HL-60 (cell line): ENCODE measurements around the gene TMEM182.

ENCODE experiments used
- DNase-seq, 2 experiments: peaks; one replicate each; pipeline ENCODE4 v3.0.0-alpha.2; 2010 to 2020; ENCODE audit warnings: low read depth in 1 of 2, low spot score in 1 of 2
- H3K27ac ChIP-seq: fragments of 250-450 bp; sonication (Bioruptor Pico); replicated peaks from 2 replicates; pipeline ENCODE4 v1.5.1; 2020; ENCODE audit warnings: mild to moderate bottlenecking, moderate library complexity
- H3K27me3 ChIP-seq: fragments of 250-450 bp; sonication (Bioruptor Pico); 2 replicates; pipeline ENCODE4 v1.5.1; 2021; ENCODE audit warnings: mild to moderate bottlenecking, moderate library complexity; ENCODE audit not compliant: insufficient read depth, poor library complexity, severe bottlenecking
- H3K4me3 ChIP-seq: replicated peaks from 2 replicates; pipeline ENCODE4 v1.5.1; 2011; ENCODE audit warnings: mild to moderate bottlenecking, control low read depth, low read length; ENCODE audit not compliant: insufficient read depth
- CTCF ChIP-seq: IDR thresholded peaks from one replicate; pipeline ENCODE4 v1.5.1; 2011; ENCODE audit warnings: low read length, control low read depth, inconsistent platforms; ENCODE audit not compliant: insufficient read depth
- GABPA ChIP-seq: IDR thresholded peaks from 2 replicates; pipeline ENCODE4 v1.6.1; 2012; ENCODE audit warnings: low read depth
- POLR2AphosphoS5 ChIP-seq: IDR thresholded peaks from 2 replicates; pipeline ENCODE4 v1.6.1; 2012; ENCODE audit warnings: low read depth
- REST ChIP-seq: IDR thresholded peaks from 2 replicates; pipeline ENCODE4 v1.6.1; 2012; ENCODE audit warnings: low read depth; ENCODE audit not compliant: insufficient replicate concordance
- SPI1 ChIP-seq: IDR thresholded peaks from 2 replicates; pipeline ENCODE4 v1.6.1; 2012; ENCODE audit warnings: low read depth, mild to moderate bottlenecking, borderline replicate concordance

Gene TMEM182

GRCh38 chr2:102743259-102743658, 18.6 kb upstream of the TMEM182 start:
- no peak overlapping the region for H3K27ac ChIP-seq
- no peak overlapping the region for H3K4me3 ChIP-seq
- no peak for DNase-seq
- no peaks in the 10 kb centered on the region for H3K27me3 ChIP-seq
- TF ChIP-seq POLR2AphosphoS5 (no peak), REST (no peak), GABPA (no peak), SPI1 (no peak), CTCF (no peak)

- Histone ChIP-seq H3K4me3 (no peak overlapping the region), H3K27me3 (no peaks in the 10 kb centered on the region), H3K27ac (no peak overlapping the region)
- TF ChIP-seq GABPA (no peak), SPI1 (no peak), POLR2AphosphoS5 (no peak), REST (no peak), CTCF (no peak)
- DNase-seq: no peak
These were observed 13.7 kb upstream of the TMEM182 start for GRCh38 chr2:102748107-102748506.

GRCh38 chr2:102749938-102750337, 11.9 kb upstream of the TMEM182 start:
- DNase-seq: no peak
- TF ChIP-seq REST (no peak), CTCF (no peak), GABPA (no peak), POLR2AphosphoS5 (no peak), SPI1 (no peak)
- Histone ChIP-seq H3K4me3 (no peak overlapping the region), H3K27me3 (no peaks in the 10 kb centered on the region), H3K27ac (no peak overlapping the region)
